ENCODE measurements around the gene HSPB7.
A peak's percentile ranks its signal among the peaks of the same experiment; 100 is the strongest.

Gene HSPB7

GRCh38 chr1:16014509-16015482 is 3.0 kb downstream of the HSPB7 start:
- H3K4me3 ChIP-seq (ENCODE audit: low read depth in 1 of 2, low read length in 1 of 2), result no peak overlapping the region
- H3K4me1 ChIP-seq (ENCODE audit: control insufficient read depth in 1 of 2, insufficient read depth in 1 of 2, low read depth in 1 of 2, low read length in 1 of 2), result peaks cover 6 to 11% of the 10 kb centered on the region in 2 experiments
- no peak for TF ChIP-seq CTCF (IDR thresholded peaks at IDR 0.05)
- H3K9me3 ChIP-seq, result no peaks in the 10 kb centered on the region
- H3K27me3 ChIP-seq, result peaks cover 28% of the 10 kb centered on the region
- H3K36me3 ChIP-seq, result no peaks in the 10 kb centered on the region
- no peak overlapping the region for H3K27ac ChIP-seq

GRCh38 chr1:16013908-16014258 is 4.0 kb downstream of the HSPB7 start:
- Histone ChIP-seq H3K27me3 (peaks cover 28% of the 10 kb centered on the region), H3K27ac (no peak overlapping the region), H3K4me3 (ENCODE audit: low read depth in 1 of 2, low read length in 1 of 2) (no peak overlapping the region), H3K36me3 (no peaks in the 10 kb centered on the region), H3K4me1 (ENCODE audit: control insufficient read depth in 1 of 2, insufficient read depth in 1 of 2, low read depth in 1 of 2, low read length in 1 of 2) (peaks cover 6 to 11% of the 10 kb centered on the region in 2 experiments), H3K9me3 (no peaks in the 10 kb centered on the region)
- TF ChIP-seq CTCF (IDR thresholded peaks at IDR 0.05), result no peak

- peak overlapping the region in 1 of 2 experiments; percentile 61 for H3K4me3 ChIP-seq (ENCODE audit: low read depth in 1 of 2, low read length in 1 of 2)
- peaks cover 6 to 11% of the 10 kb centered on the region in 2 experiments for H3K4me1 ChIP-seq (ENCODE audit: control insufficient read depth in 1 of 2, insufficient read depth in 1 of 2, low read depth in 1 of 2, low read length in 1 of 2)
- H3K27ac ChIP-seq, result no peak overlapping the region
- no peaks in the 10 kb centered on the region for H3K9me3 ChIP-seq
- TF ChIP-seq CTCF (IDR thresholded peaks at IDR 0.05), result no peak
- H3K27me3 ChIP-seq, result peaks cover 28% of the 10 kb centered on the region
- no peaks in the 10 kb centered on the region for H3K36me3 ChIP-seq
Measured at GRCh38 chr1:16013220-16013907, 4.5 kb downstream of the HSPB7 start.

- Histone ChIP-seq H3K4me1 (ENCODE audit: control insufficient read depth in 1 of 2, insufficient read depth in 1 of 2, low read depth in 1 of 2, low read length in 1 of 2) (peaks cover 6 to 11% of the 10 kb centered on the region in 2 experiments), H3K27me3 (peaks cover 28% of the 10 kb centered on the region)
Measured at GRCh38 chr1:16012590-16013219, 5.1 kb downstream of the HSPB7 start.

More at GRCh38 chr1:16012590-16013219, 5.1 kb downstream of the HSPB7 start:
- no peak for TF ChIP-seq CTCF (IDR thresholded peaks at IDR 0.05)
- Histone ChIP-seq H3K4me3 (ENCODE audit: low read depth in 1 of 2, low read length in 1 of 2) (peak overlapping the region; percentile 56 to 61), H3K9me3 (no peaks in the 10 kb centered on the region), H3K36me3 (no peaks in the 10 kb centered on the region), H3K27ac (no peak overlapping the region)

Measured in neutrophil (primary cell).